Mesenchymal stem cell (in vitro differentiated cells and primary cell): ENCODE data around the gene HSBP1.
A peak's percentile ranks its signal among the peaks of the same experiment; 100 is the strongest.

Source experiments
- DNase-seq: peaks from one replicate; pipeline ENCODE4 v3.0.0-alpha.2; 2013
- H2AFZ ChIP-seq: one replicate; pipeline ENCODE4 v1.6.1; 2013; ENCODE audit warnings: low read depth, mild to moderate bottlenecking, control low read depth, inconsistent platforms, low read length, moderate library complexity
- H2AK5ac ChIP-seq: 2 replicates; pipeline ENCODE4 v1.6.1; 2013; ENCODE audit warnings: low read length, moderate library complexity, mild to moderate bottlenecking, inconsistent platforms; ENCODE audit not compliant: severe bottlenecking
- H2BK120ac ChIP-seq: one replicate; pipeline ENCODE4 v1.6.1; 2013; ENCODE audit warnings: low read depth, mild to moderate bottlenecking, inconsistent platforms, low read length, moderate library complexity
- H2BK12ac ChIP-seq, 2 experiments: one replicate each; pipeline ENCODE4 v1.6.1; 2013; ENCODE audit warnings: inconsistent platforms in 2 of 2, low read length in 2 of 2, mild to moderate bottlenecking in 2 of 2, moderate library complexity in 2 of 2, control low read depth in 1 of 2
- H2BK15ac ChIP-seq: one replicate; pipeline ENCODE4 v1.6.1; 2013; ENCODE audit warnings: mild to moderate bottlenecking, low read depth, inconsistent platforms; ENCODE audit not compliant: poor library complexity, severe bottlenecking
- H2BK5ac ChIP-seq: 2 replicates; pipeline ENCODE4 v1.6.1; 2013; ENCODE audit warnings: low read depth, mild to moderate bottlenecking, low read length, control low read depth, inconsistent platforms; ENCODE audit not compliant: poor library complexity, severe bottlenecking
- H3K14ac ChIP-seq, 2 experiments: one replicate each; pipeline ENCODE4 v1.6.1; 2013; ENCODE audit warnings: inconsistent platforms in 2 of 2, low read length in 2 of 2, control low read depth in 1 of 2, mild to moderate bottlenecking in 1 of 2, moderate library complexity in 1 of 2
- H3K18ac ChIP-seq, 2 experiments: one replicate each; pipeline ENCODE4 v1.6.1; 2013; ENCODE audit warnings: inconsistent platforms in 2 of 2, low read length in 2 of 2, control low read depth in 1 of 2, low read depth in 1 of 2, mild to moderate bottlenecking in 1 of 2
- H3K23ac ChIP-seq, 2 experiments: one replicate each; pipeline ENCODE4 v1.6.1; 2013; ENCODE audit warnings: inconsistent platforms in 2 of 2, low read length in 2 of 2, mild to moderate bottlenecking in 2 of 2, moderate library complexity in 2 of 2, control low read depth in 1 of 2
- H3K27ac ChIP-seq: 2 replicates; pipeline ENCODE4 v1.5.1; 2013; ENCODE audit warnings: mild to moderate bottlenecking, moderate library complexity, low read length, control low read depth, inconsistent platforms; ENCODE audit not compliant: poor library complexity, severe bottlenecking
- H3K27me3 ChIP-seq, 2 experiments: 2 replicates each; pipeline versions ENCODE4 v1.6.1 to v1.7.0; 2013; ENCODE audit warnings: low read length in 2 of 2, mild to moderate bottlenecking in 2 of 2, moderate library complexity in 2 of 2, control low read depth in 1 of 2, inconsistent platforms in 1 of 2; ENCODE audit not compliant: control insufficient read depth in 1 of 2, insufficient read depth in 1 of 2
- H3K36me3 ChIP-seq, 2 experiments: 2 replicates each; pipeline versions ENCODE4 v1.6.1 to v1.7.0; 2013; ENCODE audit warnings: low read length in 2 of 2, control low read depth in 1 of 2, inconsistent platforms in 1 of 2, low read depth in 1 of 2, mild to moderate bottlenecking in 1 of 2; ENCODE audit not compliant: insufficient read depth in 2 of 2, control insufficient read depth in 1 of 2
- H3K4ac ChIP-seq, 2 experiments: one replicate each; pipeline ENCODE4 v1.6.1; 2013; ENCODE audit warnings: inconsistent platforms in 2 of 2, low read length in 2 of 2, mild to moderate bottlenecking in 2 of 2, moderate library complexity in 2 of 2, control low read depth in 1 of 2, low read depth in 1 of 2
- H3K4me1 ChIP-seq: 2 replicates; pipeline ENCODE4 v1.6.1; 2013; ENCODE audit warnings: low read depth, low read length, control low read depth; ENCODE audit not compliant: control insufficient read depth, insufficient read depth
- H3K4me2 ChIP-seq: 2 replicates; pipeline ENCODE4 v1.6.1; 2013; ENCODE audit warnings: low read length, mild to moderate bottlenecking, inconsistent platforms; ENCODE audit not compliant: poor library complexity, severe bottlenecking
- H3K4me3 ChIP-seq, 2 experiments: 2 replicates each; pipeline versions ENCODE4 v1.5.1 to v1.7.0; 2013; ENCODE audit warnings: low read length in 2 of 2, mild to moderate bottlenecking in 2 of 2, control low read depth in 1 of 2, low read depth in 1 of 2; ENCODE audit not compliant: insufficient read depth in 1 of 2
- H3K79me1 ChIP-seq: replicated peaks from 2 replicates; pipeline ENCODE4 v1.6.1; 2013; ENCODE audit warnings: mild to moderate bottlenecking, control low read depth, low read length, inconsistent platforms; ENCODE audit not compliant: poor library complexity, severe bottlenecking
- H3K9ac ChIP-seq: 2 replicates; pipeline ENCODE4 v1.7.0; 2013; ENCODE audit warnings: mild to moderate bottlenecking, low read length, moderate library complexity
- H3K9me3 ChIP-seq: 2 replicates; pipeline ENCODE4 v1.7.0; 2013; ENCODE audit warnings: mild to moderate bottlenecking, low read length; ENCODE audit not compliant: control insufficient read depth
- H4K8ac ChIP-seq: one replicate; pipeline ENCODE4 v1.6.1; 2013; ENCODE audit warnings: inconsistent platforms, mild to moderate bottlenecking, low read length, moderate library complexity
- H4K91ac ChIP-seq: one replicate; pipeline ENCODE4 v1.6.1; 2013; ENCODE audit warnings: mild to moderate bottlenecking, low read length, inconsistent platforms
- WGBS: methylation state at CpG from one replicate; pipeline ENCODE4 v1.1.7; 2013; ENCODE audit warnings: mixed read lengths; 5-methylcytosine and 5-hydroxymethylcytosine counted together

HSBP1 gene

DNA sequence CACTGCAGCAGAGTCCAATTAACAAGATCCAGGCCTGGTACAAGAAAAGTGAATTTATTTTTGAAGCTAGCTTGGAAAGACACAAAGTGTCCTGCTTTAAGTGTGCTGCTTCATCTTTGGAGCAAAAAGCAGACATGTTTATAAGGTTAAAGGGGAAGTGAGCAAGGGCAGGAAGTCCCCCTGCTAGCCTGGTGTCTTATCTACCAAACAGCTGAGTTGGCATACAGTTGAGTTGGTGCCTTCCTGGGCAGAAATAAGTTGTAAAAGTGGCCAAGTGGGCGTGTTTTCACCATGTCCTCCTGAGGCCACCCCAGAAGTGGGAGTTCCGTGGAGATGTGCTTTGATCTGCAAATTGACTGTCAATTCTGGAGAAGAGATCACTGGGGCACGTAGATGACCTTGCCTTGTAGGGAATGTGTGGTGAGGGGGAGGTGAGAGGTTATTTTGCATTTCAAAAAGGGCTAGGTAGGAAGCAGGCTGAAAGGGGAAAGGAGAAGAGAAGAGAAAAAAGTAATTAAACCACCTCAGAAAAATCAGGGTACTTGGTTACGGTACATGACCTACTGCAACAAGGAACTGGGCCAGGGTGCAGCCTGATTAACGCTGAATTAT, 38.3 kb upstream of the HSBP1 start:
- H3K36me3 ChIP-seq: no peaks in the 10 kb centered on the region
- peak overlapping the region in 1 of 2 experiments; percentile 21 for H3K18ac ChIP-seq
- no peak overlapping the region for H4K91ac ChIP-seq
- no peak overlapping the region for H3K27ac ChIP-seq
- no peak overlapping the region for H3K9ac ChIP-seq
- peak overlapping the region; percentile 21 for H2AFZ ChIP-seq
- no peak overlapping the region for H3K4me2 ChIP-seq
- H2BK12ac ChIP-seq: no peak overlapping the region
- H3K23ac ChIP-seq: no peak overlapping the region
- H3K79me1 ChIP-seq: no peaks in the 10 kb centered on the region
- H3K4ac ChIP-seq: no peak overlapping the region
- peak overlapping the region; percentile 69 for H2AK5ac ChIP-seq
- no peaks in the 10 kb centered on the region for H3K9me3 ChIP-seq
- 41% methylated on average over 5 of the region's 5 CpGs for WGBS
- no peak overlapping the region for H3K14ac ChIP-seq
- H2BK15ac ChIP-seq: no peak overlapping the region
- no peaks in the 10 kb centered on the region for H3K4me1 ChIP-seq
- no peaks in the 10 kb centered on the region for H3K27me3 ChIP-seq
- no peak for DNase-seq
- H3K4me3 ChIP-seq: no peak overlapping the region
- H4K8ac ChIP-seq: peak overlapping the region; percentile 19
- H2BK5ac ChIP-seq: no peak overlapping the region
- H2BK120ac ChIP-seq: no peak overlapping the region

DNA sequence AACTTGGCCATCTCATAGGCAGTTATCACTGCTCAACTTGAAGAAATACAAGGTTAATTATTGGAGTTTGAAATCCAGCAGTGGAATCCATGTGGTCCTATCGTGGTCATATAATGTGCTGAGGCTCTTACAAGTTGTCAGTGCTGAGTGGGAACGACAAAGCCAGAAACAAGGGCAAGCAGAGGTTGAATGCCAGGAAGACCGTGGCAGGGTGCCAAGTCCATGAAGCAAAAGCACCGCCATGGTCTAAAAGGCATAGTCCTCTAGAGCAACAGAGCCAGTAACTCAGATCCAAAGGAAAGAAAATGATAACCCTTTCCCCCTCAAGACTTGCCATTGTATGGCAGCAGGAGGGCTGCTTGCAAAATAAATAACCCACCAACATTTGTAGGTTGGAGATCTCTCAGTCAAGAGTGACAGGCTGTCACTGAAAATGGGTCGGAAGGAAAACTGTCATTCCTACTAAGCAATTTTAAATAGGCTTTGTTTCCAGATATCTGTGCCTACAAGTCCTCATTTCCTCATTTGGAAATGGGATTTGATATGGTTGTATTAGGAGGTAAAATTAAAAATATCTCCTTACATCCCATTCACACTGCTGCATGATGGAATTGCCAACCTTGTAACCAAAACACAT, 36.4 kb upstream of the HSBP1 start:
- Histone ChIP-seq H3K27me3 (no peaks in the 10 kb centered on the region), H2BK5ac (no peak overlapping the region), H3K27ac (no peak overlapping the region), H3K18ac (no peak overlapping the region), H3K36me3 (no peaks in the 10 kb centered on the region), H2BK120ac (no peak overlapping the region), H3K4me1 (no peaks in the 10 kb centered on the region), H4K8ac (no peak overlapping the region), H4K91ac (no peak overlapping the region), H2BK15ac (no peak overlapping the region), H3K14ac (no peak overlapping the region), H3K9ac (no peak overlapping the region), H3K4me2 (no peak overlapping the region), H3K4ac (no peak overlapping the region), H2BK12ac (no peak overlapping the region), H2AFZ (no peak overlapping the region), H3K9me3 (no peaks in the 10 kb centered on the region), H2AK5ac (no peak overlapping the region), H3K79me1 (no peaks in the 10 kb centered on the region), H3K4me3 (no peak overlapping the region), H3K23ac (no peak overlapping the region)
- DNase-seq: no peak
- WGBS: 81% methylated on average over 4 of the region's 5 CpGs

GRCh38 chr16:83772806-83773205, 35.0 kb upstream of the HSBP1 start:
- no peaks in the 10 kb centered on the region for H3K36me3 ChIP-seq
- 19% methylated on average over 1 of the region's 1 CpG for WGBS

DNA sequence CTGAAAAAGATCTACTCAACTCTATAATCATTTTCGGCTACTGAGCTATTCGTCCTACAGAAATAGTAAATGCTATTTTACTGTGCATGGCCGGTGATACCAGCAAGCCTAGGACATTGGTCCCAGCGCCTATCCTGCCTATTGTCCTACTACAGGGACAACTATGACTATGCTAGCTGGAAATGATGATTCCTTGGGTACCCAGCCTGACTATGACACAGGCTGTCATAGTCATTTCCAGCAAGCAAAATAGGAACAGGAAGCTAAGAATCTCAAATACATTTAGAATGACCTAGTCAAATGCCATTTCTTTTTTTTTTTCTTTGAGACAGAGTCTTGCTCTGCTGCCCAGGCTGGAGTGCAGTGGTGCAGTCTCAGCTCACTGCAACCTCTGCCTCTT, 33.7 kb upstream of the HSBP1 start:
- Histone ChIP-seq H2BK15ac (no peak overlapping the region), H3K27ac (no peak overlapping the region), H3K4me3 (no peak overlapping the region), H3K18ac (no peak overlapping the region), H2BK120ac (no peak overlapping the region), H3K4ac (no peak overlapping the region), H3K27me3 (no peaks in the 10 kb centered on the region), H3K4me1 (no peaks in the 10 kb centered on the region), H4K91ac (no peak overlapping the region), H3K9ac (no peak overlapping the region), H2BK12ac (no peak overlapping the region), H3K14ac (no peak overlapping the region), H2AK5ac (no peak overlapping the region), H3K79me1 (no peaks in the 10 kb centered on the region), H3K23ac (no peak overlapping the region), H3K36me3 (no peaks in the 10 kb centered on the region), H3K4me2 (no peak overlapping the region), H2BK5ac (no peak overlapping the region), H3K9me3 (no peaks in the 10 kb centered on the region), H4K8ac (no peak overlapping the region), H2AFZ (no peak overlapping the region)
- WGBS: 98% methylated on average over 4 of the region's 4 CpGs
- DNase-seq: no peak

More at GRCh38 chr16:83772806-83773205, 35.0 kb upstream of the HSBP1 start:
- Histone ChIP-seq H2BK120ac (no peak overlapping the region), H3K4me2 (no peak overlapping the region), H3K79me1 (no peaks in the 10 kb centered on the region), H4K91ac (no peak overlapping the region), H3K27me3 (no peaks in the 10 kb centered on the region), H2AK5ac (no peak overlapping the region), H2BK12ac (no peak overlapping the region), H3K9me3 (no peaks in the 10 kb centered on the region), H2BK15ac (no peak overlapping the region), H3K4me1 (no peaks in the 10 kb centered on the region), H3K23ac (no peak overlapping the region), H3K4ac (peak overlapping the region in 1 of 2 experiments; percentile 71), H3K27ac (no peak overlapping the region), H3K4me3 (no peak overlapping the region), H3K14ac (no peak overlapping the region), H3K9ac (no peak overlapping the region), H2AFZ (no peak overlapping the region), H4K8ac (no peak overlapping the region), H3K18ac (no peak overlapping the region), H2BK5ac (no peak overlapping the region)
- DNase-seq: peak; percentile 18
